Measurements from ENCODE around the gene EIF4EBP2.
A peak's percentile ranks its signal among the peaks of the same experiment; 100 is the strongest.

Gene EIF4EBP2

DNA sequence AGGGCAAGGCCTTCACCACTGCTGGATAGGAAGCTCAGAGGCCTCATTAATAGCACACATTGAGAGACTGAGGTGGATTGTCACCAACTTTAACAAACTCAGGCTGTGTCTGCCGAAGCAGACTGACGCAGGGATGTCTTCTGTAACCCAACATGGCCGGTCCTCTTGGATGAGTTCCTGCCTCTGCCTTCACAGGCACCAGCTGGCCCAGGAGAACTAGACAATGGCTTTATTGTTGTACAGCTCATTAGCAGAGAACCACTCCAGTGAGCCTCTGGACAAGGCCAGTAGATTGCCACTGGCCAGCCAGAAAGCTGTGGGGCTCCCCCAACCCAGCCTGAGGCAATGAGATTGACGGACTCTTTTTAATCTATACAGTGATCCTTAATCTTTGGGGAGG is 28.2 kb downstream of the EIF4EBP2 start:
- no peak for DNase-seq (ENCODE audit: low read depth in 2 of 2)

DNA sequence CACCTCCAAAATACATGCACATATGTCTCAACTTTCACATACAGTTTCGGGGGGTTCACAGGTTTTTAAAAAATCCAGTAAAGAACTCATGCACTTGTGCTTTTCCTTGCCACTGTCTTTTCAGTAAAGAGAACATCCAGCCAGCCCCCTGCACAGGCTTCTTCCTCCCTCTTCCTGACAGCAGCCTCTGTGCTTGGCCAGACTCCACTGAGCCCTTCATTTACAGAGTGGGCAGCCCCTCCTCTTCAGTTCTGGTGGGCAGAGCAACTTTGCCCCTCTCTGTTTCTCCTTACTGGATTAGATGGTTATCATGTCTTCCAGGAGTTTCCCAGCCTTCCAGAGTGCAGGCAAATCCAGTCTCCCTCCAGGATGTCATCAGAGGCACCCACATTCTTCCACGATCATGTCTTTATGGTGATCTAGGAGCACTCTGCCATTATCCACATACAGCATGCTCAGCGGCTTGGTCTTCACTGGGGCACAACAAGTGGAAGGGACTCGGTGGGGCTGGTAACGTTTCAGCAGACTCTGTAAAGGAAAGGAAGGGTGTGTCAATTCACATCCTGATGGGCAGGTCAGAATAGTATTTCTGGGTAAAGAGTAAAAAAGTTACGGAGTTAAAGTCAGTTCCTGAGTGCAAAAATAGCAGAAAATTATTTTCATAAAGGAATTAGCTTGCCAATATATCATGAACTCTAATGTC is 28.8 kb downstream of the EIF4EBP2 start:
- DNase-seq (ENCODE audit: low read depth in 2 of 2) = no peak

- no peak for DNase-seq (ENCODE audit: low read depth in 2 of 2)
Measured at GRCh38 chr10:70433581-70434280, 29.8 kb downstream of the EIF4EBP2 start.

DNA sequence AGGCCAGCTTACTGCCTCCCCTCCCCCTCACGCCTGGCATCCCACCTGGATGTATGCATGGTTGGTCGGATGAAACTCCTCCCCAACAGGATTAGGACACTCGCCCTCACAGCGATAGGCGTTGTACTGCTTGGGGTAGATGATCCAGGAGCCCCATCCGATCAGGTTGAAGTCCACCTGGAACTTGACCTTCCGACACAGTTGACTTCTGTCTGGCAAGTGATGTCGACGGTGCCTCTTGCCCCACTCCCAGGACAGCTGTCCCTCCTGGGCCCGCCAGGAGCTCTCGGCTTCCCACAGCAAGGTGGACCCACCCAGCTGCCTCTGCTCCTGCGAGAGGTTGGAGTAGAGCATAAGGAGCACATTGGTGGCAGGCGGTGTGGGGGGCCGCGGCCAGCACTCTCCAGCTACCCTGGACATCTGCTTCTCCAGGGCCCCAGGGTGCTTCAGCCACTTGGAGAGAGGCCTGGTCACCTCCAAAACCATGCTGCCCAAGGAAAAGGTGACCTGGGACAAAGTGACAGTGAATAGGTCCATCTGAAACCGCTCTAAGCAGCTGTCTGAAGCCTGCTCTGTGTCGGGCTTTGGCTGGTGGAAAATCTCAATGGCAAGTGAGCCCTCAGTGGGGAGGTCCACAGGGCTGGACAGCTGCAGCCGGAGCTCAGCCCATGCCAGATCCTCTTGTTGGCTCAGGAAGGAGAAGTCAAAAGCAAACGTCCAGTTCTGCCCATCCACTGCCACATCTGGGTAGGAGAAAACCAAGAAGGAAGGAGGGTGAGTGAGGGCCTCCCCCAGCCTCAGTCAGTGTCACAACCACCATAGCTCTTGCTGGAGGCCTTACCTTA is 31.5 kb downstream of the EIF4EBP2 start:
- no peak for DNase-seq (ENCODE audit: low read depth in 2 of 2)

- no peak for DNase-seq (ENCODE audit: low read depth in 2 of 2)
Measured at GRCh38 chr10:70437721-70438120, 33.8 kb downstream of the EIF4EBP2 start.

DNA sequence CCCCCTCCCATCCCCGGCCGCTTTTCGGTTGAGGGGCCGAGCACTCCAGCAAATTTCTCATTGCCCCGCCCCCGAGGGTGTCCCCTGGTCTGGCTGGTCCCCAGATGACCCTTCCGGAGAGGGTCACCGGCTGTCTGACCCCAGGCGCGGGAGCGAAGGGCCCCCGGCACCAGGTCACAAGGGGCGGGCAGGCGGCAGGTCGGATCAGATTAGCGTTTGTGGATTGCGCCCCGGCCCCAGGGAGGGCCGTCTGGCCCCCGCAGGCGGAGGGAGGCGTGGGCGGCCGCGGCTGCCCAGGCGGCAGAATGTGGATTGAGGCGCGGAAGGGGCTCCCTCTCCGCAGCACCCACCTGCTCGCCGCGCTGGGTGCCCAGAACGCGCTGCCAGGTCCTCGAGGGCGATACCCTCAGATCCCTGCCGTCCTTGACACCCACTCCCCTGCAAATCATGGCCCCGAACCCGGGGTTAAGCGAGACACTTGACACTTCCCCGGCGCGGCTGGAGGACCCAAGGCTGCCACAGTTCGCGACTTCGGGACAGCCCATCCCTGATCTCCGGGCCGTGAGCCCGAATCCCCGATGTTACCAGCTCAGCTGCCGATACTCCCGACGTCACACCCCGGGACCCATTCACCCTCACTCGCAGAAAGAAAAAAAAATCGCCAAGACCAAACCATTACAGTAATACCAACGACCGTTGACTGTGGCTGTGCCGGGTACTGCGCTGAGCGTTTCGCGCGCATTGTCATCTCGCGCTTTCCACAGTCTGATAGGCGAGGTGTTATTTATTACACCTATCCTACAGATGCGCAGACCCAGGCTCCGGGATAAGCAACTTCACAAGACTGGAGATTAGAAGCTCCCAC is 36.6 kb downstream of the EIF4EBP2 start:
- DNase-seq (ENCODE audit: low read depth in 2 of 2) = no peak

- DNase-seq (ENCODE audit: low read depth in 2 of 2) = no peak
Measured at GRCh38 chr10:70441161-70441894, 37.4 kb downstream of the EIF4EBP2 start, which contains the start of gene NODAL. Gene NODAL (minus strand): TSS chr10:70441681. CDS start chr10:70441667, 14 bp downstream.

- no peak for DNase-seq (ENCODE audit: low read depth in 2 of 2)
Measured at GRCh38 chr10:70441895-70442309, 38.0 kb downstream of the EIF4EBP2 start.

DNA sequence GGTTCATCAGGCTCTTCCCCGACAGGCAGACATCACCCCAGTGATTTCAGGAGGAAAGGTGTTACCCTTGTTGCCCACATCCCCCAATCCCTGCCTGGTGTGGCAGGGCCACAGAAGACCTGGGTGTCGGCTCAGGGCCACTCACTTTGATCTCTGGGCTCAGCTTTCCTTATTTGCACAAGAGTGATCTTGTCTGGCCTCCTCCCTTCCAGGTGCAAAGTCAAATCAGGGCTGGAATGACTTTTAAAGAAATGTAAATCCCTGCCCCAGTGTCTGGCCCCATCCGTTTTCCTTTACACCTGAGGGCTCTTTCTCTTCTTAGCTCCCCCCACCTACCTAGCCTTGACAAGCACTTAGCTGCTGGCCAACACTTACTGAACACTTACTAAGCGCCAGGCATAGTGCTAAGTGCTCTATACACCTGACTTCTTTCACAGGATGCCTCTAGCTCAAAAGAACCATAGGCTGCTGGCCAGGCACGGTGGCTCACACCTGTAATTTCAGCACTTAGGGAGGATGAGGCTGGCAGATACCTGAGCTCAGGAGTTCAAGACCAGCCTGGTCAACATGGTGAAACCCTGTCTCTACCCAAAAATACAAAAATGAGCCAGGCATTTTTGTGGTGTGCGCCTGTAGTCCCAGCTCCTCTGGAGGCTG is 38.5 kb downstream of the EIF4EBP2 start:
- DNase-seq (ENCODE audit: low read depth in 2 of 2) = no peak

DNA sequence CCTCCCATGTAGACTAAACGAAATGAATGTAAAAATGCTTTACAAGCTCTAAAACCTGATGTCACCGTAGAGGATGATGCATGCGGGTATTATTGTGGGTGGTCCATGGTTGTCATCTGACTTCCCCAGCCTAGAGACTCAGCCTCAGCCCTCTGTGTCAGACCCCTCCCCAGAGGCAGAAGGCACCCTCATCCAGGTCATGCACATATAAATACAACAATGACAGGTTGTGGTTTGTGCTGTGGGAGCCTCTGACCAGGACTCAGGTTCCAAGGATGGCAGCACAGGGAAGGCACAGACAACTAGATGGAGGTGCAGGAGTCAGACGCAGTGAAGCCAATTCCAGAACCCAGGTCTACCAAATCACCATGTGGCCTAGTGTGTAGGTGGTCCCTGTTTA is 40.8 kb downstream of the EIF4EBP2 start:
- DNase-seq (ENCODE audit: low read depth in 2 of 2) = no peak

- DNase-seq (ENCODE audit: low read depth in 2 of 2) = no peak
Measured at GRCh38 chr10:70445718-70446657, 42.0 kb downstream of the EIF4EBP2 start.

- DNase-seq (ENCODE audit: low read depth in 2 of 2) = no peak
Measured at GRCh38 chr10:70448236-70448635, 44.3 kb downstream of the EIF4EBP2 start.

DNA sequence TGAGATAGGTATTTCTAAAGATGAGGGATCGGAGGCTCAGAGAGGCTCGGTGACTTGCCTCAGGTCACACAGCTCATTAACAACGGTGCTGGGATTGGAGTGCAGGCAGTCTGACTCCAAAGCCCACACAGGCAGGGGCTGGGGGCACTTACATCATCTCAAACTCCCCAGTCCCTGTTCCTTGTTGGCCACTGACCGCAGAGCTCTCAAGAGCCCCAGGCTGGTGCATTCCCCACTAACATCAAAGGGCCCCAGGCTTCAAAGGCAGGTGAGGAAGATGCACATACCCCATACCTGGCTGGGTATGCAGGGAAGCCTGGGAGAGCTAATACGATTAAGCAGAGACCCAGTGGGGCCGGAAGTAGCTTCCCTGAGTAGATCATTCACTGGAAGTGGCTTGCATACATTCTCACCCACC is 51.3 kb downstream of the EIF4EBP2 start:
- no peak for DNase-seq (ENCODE audit: low read depth in 2 of 2)

- no peak for DNase-seq (ENCODE audit: low read depth in 2 of 2)
Measured at GRCh38 chr10:70456164-70456563, 52.2 kb downstream of the EIF4EBP2 start.

DNA sequence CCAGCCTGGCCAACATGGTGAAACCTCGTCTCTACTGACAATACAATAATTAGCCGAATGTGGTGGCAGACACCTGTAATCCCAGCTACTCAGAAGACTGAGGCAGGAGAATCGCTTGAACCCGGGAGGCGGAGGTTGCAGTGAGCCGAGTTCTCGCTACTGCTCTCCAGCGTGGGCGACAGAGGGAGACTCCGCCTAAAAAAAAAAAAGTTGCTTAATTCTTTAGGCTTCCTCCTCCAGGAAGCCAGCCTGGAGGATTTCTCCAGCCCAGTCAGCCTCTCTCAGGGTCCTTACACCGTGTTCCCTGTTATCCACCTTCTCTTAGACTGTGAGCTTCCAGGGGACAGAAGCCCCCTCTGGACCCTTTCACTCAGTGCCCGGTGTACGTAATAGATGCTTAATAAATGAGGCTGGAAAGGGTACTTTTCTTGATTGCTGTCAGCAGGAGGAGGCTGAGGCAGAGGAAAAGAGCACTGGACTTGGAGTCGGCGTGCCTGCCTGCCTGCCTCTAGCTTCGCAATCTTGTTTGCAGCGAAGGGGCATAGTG is 53.9 kb downstream of the EIF4EBP2 start:
- DNase-seq (ENCODE audit: low read depth in 2 of 2) = no peak

- peak; percentile 42 to 44 for DNase-seq (ENCODE audit: low read depth in 2 of 2)
Measured at GRCh38 chr10:70458329-70459060, 54.5 kb downstream of the EIF4EBP2 start.

- no peak for DNase-seq (ENCODE audit: low read depth in 2 of 2)
Measured at GRCh38 chr10:70459061-70459773, 55.3 kb downstream of the EIF4EBP2 start.

All from stimulated activated CD8-positive, alpha-beta memory T cell treated with anti-CD3 and anti-CD28 coated beads, Interleukin-15, amount 100 ng/mL, for 4 hours (primary cell).